HTERT RPE-1 (cell line): Measurements from ENCODE around the gene OR11H6.
"Not testable (repeated sequence)": the region's sequence is repeated elsewhere in the genome, so short reads cannot be mapped to it uniquely, and the experiment has no call there.

Experiments
- in situ Hi-C: fragments of 300-500 bp; cut with MboI; formaldehyde crosslinking; loops from 4 replicates; pipeline ENCODE4 v1.14.3; 2020; ENCODE audit warnings: low sequenced_read_pairs

The OR11H6 gene

GRCh38 chr14:20223410-20223809, at the start of gene OR11H6:
Gene OR11H6 (plus strand): TSS chr14:20223710. CDS start chr14:20223710, 0 bp downstream.
- in situ Hi-C loops = no loop called here

- in situ Hi-C loops = not testable (repeated sequence)
Observed at GRCh38 chr14:20174205-20174604, 49.3 kb upstream of the OR11H6 start.

- in situ Hi-C loops = no loop called here
Observed at GRCh38 chr14:20176330-20176729, 47.2 kb upstream of the OR11H6 start.

GRCh38 chr14:20177433-20177974, 46.0 kb upstream of the OR11H6 start:
- in situ Hi-C loops = no loop called here

- in situ Hi-C loops = no loop called here
Observed at GRCh38 chr14:20179218-20179617, 44.3 kb upstream of the OR11H6 start.

- in situ Hi-C loops = no loop called here
Observed at GRCh38 chr14:20179880-20180279, 43.6 kb upstream of the OR11H6 start.

- in situ Hi-C loops = no loop called here
Observed at GRCh38 chr14:20180486-20180885, 43.0 kb upstream of the OR11H6 start.

- in situ Hi-C loops = no loop called here
Observed at GRCh38 chr14:20184181-20184580, 39.3 kb upstream of the OR11H6 start.

GRCh38 chr14:20190596-20190995, 32.9 kb upstream of the OR11H6 start, which contains the start of gene OR11G2:
Gene OR11G2 (plus strand): TSS chr14:20190896. CDS start chr14:20197438, 6,542 bp downstream.
- in situ Hi-C loops = no loop called here

GRCh38 chr14:20191396-20191795, 32.1 kb upstream of the OR11H6 start:
- in situ Hi-C loops = no loop called here

GRCh38 chr14:20194101-20194500, 29.4 kb upstream of the OR11H6 start:
- in situ Hi-C loops = no loop called here

- in situ Hi-C loops = not testable (repeated sequence)
Observed at GRCh38 chr14:20195170-20195569, 28.3 kb upstream of the OR11H6 start.

GRCh38 chr14:20195911-20196310, 27.6 kb upstream of the OR11H6 start:
- in situ Hi-C loops = no loop called here

- in situ Hi-C loops = no loop called here
Observed at GRCh38 chr14:20197459-20197858, 26.1 kb upstream of the OR11H6 start.

GRCh38 chr14:20198991-20199390, 24.5 kb upstream of the OR11H6 start:
- in situ Hi-C loops = no loop called here

- in situ Hi-C loops = no loop called here
Observed at GRCh38 chr14:20204721-20205120, 18.8 kb upstream of the OR11H6 start.

GRCh38 chr14:20209595-20209994, 13.9 kb upstream of the OR11H6 start:
- in situ Hi-C loops = no loop called here

- in situ Hi-C loops = not testable (repeated sequence)
Observed at GRCh38 chr14:20212406-20212805, 11.1 kb upstream of the OR11H6 start.

- in situ Hi-C loops = no loop called here
Observed at GRCh38 chr14:20215196-20215595, 8.3 kb upstream of the OR11H6 start.

GRCh38 chr14:20219033-20219432, 4.5 kb upstream of the OR11H6 start:
- in situ Hi-C loops = no loop called here

GRCh38 chr14:20228681-20229080, 5.2 kb downstream of the OR11H6 start, which contains the start of gene OR11H7:
Gene OR11H7 (plus strand): TSS chr14:20228981.
- in situ Hi-C loops = no loop called here

GRCh38 chr14:20235415-20235814, 11.9 kb downstream of the OR11H6 start:
- in situ Hi-C loops = not testable (repeated sequence)

GRCh38 chr14:20247646-20248246, 24.2 kb downstream of the OR11H6 start:
- in situ Hi-C loops = no loop called here
